TTC549 (cell line): ENCODE data around the gene NR2C2AP.

ENCODE experiments used
- FAIRE-seq: peaks from 2 replicates; lab custom pipeline; 2012; peaks lifted over from hg19 to GRCh38; lab: Jason Lieb, UNC

Gene NR2C2AP

DNA sequence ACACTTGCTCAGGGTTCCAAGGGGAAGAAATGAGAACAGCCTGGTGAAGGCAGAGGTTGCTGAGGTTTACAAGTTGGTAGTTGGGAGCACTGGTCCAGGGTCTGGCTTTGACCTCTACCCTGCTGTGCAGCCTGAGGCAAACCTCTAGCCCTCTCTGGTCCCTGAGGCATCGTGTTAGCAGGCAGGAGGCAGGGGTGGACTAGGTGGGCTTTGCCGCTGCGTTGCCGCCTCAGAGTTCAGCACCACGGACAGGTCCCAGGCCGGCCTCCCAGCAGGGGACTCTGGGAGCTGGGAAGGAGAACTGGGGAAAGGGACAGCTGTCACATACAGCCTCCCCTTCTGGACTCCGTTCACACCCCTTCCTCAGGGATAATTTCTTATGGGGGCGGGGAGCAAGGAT is 11.7 kb upstream of the NR2C2AP start:
- FAIRE-seq = no peak

DNA sequence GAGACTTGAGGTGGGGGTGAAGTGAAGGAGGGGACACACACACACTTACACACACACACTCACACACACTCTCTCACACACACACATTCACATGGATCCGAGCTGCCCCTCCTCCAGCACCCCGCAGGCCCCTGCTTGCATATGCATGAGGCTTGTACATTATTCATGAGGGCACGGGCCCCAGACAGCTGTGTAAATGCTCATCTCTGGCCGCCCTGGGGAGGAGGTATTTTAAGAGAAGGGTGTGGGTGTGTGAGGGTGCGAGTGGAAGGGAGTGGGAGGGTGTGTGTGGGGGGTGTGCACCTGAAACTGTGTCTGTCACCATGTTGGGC is 10.9 kb upstream of the NR2C2AP start:
- FAIRE-seq = no peak

DNA sequence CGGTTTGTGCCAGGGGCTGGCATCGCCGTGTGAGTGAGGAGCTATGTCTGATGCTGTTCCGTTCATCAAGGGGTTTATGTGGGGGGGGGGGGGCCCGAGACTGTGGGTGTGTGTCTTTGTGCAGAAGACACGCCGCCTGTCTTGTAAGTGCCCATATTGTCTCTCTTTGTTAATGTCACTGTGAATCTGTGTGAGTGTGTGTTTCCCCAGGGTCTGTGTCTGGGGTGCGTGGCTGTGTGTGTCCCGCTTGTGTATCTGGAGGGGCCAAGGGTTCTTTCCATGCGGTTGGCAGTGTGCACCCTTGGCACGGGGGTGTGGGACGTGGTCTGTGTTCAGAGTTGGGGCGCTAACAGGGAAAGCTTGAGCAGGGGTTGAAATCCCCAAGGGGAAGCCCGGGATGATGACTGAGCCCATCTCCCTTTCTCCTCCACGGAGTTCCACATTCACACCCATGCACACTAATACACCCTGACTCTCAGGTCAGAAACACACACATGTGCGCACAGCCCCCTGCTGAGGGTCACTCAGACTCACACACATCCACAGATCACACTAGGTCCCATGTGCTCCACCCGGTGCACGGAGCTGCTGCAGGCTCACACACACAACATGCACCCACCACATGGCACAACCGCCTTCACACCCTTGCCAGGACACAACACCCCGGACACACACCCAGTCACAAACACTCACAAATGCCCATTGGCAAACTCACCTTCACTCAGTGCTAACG is 10.4 kb upstream of the NR2C2AP start:
- FAIRE-seq = no peak

DNA sequence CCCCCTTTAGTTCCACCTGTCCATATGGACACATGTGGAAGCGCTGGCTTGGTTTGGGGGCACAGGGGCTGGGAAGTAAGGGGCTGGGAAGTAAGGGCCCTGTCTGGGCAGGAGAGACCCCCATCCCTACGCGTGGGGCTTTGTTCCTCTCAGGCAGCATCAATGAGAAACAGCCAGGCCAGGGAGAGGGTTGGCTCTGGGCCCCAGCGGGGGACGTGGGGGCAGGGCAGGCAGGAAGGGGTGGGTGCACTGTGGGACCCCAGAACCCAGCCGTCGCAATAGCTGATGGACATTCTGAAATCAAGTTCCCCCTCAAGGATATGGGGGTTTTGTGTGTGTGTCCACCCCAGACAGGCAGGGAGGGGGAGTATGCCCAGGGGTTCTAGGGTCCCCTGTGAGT is 9.7 kb upstream of the NR2C2AP start:
- FAIRE-seq = no peak

DNA sequence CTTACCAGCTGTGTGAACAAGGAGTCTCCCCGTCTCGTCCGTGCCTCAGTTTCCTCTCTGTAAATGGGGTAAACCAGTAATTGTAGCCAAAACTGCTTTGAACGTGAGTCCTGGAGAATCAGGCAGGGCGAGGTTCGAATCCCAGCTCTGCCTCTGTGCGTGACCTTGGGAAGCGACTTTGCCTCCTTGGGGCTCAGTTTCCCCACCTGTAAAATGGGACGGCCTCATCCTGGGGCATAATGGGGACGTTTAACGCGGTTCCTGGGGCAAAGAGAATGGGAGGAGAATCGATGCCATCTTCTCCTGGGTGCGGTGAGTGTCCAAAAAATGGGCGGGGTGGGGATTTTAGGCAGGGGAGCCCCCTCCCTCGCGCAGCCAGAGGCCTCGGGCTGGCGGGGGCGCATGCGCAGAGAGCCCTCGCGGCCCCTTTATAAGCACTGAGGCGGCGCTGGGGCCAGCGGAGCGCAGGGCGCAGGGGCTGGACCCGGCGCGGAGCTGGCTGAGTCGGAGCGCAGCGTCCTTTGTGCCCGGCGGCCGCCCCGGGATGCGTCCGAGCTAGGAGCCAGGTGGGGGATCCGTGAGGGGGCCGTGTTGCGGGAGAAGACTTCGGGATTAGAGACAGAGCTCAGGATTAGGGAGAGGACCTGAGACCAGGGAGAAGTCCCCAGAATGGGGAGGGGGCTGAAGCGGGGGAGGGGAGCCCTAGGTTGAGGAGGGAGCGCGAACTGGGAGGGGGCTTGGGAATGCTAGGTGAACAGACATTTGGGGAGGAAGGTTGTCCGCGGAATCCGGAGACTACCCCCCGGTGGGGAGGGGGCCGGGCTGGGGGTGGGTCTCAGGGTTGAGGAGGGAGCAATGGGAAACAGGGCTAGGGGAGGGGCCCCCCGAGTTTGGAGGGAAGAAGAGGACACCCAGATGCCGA is 8.5 kb upstream of the NR2C2AP start, which contains the start of gene NCAN:
TSS of gene NCAN (plus strand) at position 460 of the 922 bp plus-strand sequence. CDS start 4,996 bp downstream, outside the sequence.
- FAIRE-seq = no peak

DNA sequence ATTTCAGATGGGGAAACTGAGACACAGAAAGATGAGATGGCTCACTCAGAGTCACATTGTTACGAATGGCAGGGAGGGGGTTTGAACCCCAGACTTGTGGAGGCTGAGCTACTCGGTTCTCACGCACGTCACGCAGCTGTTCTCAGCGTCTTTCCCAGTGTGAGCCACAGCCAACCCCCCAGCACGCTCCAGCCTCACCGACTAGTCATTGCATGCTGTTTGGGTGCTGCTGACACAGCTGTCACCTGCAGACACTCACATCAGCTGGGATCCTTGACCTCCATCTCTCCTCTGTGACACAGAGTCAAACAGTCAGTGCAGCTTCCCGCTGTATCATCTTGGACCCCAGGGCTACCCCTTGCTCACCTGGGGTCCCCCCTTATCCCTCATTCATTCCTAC is 6.2 kb upstream of the NR2C2AP start:
- FAIRE-seq = no peak

DNA sequence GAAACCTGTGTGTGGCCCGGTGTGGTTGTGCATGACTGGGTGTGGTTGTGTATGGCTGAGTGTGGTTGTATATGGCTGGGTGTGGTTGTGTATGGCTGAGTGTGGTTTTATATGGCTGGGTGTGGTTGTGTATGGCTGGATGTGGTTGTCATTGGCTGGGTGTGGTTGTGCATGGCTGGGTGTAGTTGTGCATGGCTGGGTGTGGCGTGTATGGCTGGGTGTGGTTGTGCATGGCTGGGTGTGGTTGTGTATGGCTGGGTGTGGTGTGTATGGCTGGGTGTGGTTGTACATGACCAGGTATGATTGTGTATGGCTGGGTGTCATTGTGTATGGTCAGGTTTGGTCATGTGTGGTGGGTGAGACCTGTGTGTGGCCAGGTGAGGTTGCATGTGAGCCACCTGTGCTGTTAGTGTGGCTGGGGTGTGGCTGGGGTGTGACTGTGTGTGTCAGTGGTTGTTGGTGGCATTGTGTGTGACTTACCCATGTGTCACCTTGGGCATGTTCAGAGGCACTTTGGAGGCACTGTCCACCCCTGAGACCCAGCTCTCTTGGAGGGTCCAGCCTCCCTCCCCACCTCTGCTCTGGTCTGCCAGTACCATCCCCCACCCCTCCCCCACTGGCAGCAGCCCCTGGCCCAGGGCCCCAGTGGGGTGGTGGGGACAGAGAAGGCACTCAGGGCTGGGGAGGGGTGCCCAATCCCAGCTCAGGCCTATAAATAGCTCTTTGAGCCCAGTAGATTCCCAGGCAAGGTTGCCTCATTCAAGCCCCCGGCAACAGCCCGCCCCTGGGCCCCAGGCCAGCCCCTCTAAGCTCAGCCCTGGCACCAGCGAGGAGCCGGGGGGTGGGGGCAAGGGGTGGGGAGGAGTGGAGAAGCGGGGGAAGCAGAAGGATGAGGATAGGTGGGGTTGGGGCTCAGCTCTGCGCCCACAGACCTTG is 4.7 kb upstream of the NR2C2AP start:
- no peak for FAIRE-seq

DNA sequence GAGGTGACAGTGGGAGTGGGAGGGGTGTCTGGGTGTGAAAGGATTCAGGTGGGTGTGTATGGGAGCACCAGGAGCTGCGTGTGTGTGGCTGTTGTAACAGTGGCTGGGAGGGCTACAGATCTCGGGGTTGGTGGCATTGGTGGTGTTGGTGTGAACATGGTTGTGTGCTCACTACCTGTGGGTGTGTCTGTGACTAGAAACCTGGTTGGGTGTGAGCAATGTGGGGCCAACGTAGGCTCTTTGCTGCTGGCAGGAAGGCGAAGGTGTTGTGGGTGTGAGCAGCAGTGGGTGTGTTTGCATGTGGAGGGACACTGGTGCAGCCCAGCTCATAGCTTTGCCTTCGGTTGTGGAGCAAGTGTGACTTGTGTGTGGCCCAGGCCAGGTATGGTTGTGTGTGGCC is 3.7 kb upstream of the NR2C2AP start:
- no peak for FAIRE-seq

DNA sequence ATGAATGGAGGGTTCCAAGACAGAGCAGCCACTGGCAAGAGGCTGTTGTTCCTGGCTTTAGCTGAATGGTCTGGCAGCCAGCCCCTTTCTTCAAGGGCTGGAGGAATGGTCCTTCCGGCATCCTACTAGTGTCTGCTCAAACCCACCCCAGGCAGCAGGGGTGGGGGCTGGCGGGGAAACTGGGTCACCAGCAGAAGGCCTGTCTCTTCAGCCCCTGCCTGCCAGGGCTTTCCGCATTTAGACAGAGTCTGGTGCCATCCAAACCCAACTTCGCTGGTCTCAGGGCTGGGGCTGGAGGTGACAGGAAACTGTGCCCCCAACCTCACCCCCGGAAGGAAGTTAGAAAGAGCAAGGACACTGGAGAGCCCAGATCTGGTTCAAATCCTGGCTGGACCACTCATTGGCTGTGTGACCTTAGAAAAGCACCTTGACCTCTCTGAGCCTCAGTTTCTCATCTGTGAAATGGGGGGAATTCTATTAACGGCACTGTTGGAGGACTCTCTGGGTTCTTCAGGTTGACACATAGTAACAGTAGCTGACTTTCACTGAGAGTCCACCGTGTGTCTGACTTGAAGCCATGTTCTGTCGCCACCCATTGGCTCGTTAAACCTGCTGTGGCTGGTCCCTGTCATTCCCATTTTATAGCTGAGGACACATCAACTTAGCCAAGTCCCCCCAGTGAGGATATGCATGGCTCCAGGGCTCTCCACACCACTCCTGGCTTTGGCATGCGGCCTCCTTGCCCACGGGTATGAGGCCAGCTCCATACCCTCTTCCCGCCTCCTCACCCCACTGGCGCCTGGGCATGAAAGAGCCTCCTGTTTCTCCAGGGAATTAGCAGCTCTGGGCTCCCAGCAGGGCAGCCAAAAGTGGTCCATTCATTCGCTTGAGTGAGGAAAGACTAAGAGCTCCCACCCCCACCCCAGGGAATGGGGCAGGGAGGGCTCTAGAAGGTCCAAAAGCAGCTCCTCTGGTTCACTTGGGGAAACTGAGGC is 2.5 kb upstream of the NR2C2AP start:
- no peak for FAIRE-seq

DNA sequence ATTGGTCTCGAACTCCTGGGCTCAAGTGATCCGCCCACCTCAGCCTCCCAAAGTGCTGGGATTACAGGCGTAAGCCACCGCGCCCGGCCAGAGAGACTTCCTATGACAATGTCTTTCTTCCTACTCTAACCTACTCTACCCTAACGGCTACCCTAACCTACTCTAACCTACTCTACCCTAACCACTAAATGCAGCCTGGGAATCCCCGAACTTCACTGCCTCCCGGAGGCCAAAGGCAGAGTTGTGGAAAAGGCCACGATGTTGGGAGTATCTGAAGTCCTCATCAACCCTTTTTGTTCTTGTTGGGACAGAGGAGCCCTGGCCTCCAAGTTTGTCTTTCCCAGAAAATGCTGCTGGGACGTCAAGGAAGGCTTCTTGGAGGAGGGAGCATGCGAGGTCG is 967 bp upstream of the NR2C2AP start:
- FAIRE-seq = no peak

DNA sequence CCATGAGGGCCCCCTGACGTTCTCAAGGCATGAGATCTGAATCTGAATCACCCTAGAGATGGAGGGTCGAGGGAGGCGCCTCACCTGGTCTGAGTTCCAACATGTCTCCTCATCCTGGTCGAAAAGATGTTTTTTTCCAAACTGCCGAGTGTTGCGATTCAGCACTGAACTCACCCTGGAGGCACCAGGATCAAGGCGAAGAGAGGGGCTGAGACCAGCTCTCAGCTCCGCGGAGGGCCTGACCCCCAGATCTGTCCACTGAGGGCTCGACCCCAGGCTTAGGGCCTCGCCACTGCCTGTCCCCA is 555 bp downstream of the NR2C2AP start:
- FAIRE-seq = no peak

DNA sequence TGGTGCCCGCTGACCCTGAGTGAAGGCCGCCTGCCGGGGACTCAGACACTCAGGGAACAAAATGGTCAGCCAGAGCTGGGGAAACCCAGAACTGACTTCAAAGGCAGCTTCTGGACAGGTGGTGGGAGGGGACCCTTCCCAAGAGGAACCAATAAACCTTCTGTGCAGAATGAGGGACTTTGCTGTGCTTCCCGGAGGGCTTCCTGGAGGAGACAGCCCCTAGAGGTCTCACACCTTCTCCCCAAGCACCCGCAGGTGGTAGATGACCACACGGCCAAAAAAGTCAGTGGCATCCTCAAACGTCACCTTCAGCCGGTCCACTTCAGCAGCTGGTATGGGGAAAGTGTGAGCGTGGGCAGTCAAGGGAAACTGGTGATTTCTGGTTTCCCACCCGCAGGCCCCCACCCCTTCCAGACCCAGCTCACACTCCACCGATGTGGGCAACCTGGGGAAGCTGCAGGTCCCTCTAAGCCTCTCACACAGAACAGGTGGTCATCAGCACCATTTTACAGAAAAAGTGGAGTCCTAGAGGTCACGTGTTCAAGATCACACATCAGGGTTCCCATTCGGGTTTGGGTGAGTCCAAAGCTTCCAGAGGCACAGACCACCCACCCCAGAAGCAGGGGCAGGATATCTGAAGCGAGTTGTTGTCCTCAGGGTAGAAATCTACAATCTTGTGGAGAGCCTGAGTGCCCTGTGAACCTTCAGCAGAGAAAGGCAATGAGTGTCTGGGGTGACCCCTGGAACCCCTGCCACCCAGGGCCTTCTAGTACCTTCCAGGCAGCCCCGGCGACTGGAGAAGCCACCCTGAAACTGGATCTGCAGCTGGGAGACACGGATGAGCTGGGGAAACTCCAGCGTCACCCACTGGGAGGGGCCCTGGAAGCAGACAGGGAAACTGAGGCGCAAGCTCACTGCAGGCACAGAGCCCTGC is 1.2 kb downstream of the NR2C2AP start:
- FAIRE-seq = no peak

DNA sequence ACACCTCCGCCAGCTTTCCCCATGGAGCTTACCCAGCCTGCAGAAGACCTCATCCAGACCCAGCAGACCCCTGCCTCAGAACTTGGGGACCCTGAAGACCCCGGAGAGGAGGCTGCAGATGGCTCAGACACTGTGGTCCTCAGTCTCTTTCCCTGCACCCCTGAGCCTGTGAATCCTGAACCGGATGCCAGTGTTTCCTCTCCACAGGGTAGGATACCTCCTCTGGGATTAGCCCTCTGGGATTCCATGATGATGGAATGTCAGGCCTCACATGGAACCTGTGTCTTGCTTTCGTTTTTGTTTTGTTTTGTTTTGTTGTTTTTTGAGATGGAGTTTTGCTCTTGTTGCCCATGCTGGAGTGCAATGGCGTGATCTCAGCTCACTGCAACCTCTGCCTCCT is 9.3 kb downstream of the NR2C2AP start:
- no peak for FAIRE-seq

DNA sequence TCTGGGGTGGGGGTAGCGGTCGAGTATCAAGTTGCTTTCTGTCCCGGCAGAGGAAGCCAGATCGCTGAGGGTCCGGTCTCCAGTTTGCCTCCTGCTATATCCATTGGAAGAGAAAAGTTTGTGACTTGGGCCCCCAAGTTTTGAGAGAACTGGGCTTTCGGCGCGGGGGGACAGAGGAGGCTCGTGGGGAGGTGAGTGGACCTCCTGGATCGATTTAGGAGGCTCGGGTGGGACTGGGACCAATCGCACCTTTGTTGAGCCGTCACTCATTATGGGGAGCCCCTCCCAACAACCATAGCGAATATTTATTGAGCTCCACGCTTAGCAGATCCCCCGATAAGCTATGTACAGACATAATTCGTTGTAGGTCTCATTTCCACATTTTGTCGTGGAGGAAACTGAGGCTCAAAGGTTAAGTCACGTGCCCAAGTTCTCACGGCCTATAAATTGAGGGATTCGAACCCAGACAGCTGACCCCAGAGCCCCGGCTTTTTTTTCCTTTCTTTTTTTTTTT is 10.2 kb downstream of the NR2C2AP start:
- no peak for FAIRE-seq

DNA sequence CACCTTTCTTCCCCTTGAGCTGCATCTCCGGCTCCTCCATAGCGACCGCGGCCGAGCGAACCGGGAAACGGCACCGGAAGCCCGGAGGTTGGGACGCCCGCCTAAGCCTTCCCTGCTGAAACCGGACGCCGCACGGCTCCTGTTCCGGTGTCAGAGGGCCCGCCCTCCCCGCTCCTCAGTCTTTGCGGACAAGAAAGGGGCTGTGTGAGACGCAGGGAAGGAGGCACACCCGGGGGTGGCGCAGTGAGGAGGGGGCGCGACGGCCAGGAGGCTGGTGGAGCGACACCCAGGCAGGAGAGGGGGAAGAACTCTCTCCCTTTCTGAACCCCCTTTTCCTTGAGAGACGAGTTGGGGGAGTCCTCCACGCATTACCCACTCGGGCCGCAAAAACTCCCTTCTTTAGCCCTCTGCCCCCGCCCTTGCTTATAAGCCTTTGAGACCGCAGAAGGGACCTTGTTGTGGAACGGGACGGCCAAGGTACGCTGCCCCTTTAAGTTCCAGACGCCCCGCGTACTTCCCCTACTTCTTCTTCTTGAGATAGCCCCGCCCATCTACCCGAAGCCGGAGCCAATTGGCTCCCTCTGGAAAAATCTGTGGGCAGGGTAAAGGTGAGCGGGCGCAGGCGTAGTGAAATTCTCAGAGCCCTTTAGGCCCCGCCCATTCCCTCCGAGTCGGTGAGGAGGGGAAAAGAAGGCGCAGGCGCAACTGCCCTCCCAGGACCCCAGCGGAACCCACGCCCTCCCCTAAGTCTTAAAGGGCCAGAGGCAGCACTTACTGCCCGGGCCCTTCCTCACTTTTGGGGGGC is 10.9 kb downstream of the NR2C2AP start, which contains the start of the genes BORCS8 and RFXANK:
TSS of gene BORCS8 (minus strand) at position 75 of the 805 bp plus-strand sequence. CDS start at position 40, 35 bp downstream.
TSS of gene RFXANK (plus strand) at position 181 of the 805 bp plus-strand sequence. CDS start 1,689 bp downstream, outside the sequence.
- FAIRE-seq = peak; percentile 97

DNA sequence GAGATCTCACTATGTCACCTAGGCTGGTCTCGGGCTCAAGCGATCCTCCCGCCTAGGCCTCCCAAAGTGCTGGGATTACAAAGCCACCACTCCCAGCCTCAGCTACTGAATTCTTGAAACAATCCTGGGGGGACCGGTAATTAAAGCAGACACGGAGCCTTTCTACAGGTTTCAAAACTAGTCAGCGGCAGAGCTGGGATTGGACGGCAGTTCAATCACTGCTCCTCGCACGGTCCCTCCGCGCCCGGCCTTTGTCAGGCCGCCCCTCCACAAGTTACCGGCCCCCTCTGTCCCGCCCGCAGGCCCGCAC is 11.5 kb downstream of the NR2C2AP start:
- no peak for FAIRE-seq

DNA sequence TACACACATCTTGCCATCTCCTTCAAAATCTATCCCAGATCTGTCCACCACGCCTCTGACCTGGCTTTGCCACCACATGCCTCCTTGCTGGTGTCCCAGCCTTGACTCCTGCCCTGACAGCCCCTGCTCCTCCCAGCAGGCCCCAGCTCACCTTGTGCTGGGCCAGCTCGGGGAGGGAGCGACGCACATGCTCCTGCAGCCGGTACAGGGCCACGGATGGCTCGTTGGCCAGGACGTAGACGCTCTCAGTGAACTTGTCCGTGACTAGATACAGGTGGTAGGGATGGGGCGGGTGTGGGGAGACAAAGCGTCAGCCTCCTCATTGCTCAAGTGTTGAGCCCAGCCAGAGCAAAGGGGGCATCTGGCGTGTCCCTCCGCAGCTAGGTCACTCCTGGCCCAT is 16.5 kb downstream of the NR2C2AP start:
- no peak for FAIRE-seq

DNA sequence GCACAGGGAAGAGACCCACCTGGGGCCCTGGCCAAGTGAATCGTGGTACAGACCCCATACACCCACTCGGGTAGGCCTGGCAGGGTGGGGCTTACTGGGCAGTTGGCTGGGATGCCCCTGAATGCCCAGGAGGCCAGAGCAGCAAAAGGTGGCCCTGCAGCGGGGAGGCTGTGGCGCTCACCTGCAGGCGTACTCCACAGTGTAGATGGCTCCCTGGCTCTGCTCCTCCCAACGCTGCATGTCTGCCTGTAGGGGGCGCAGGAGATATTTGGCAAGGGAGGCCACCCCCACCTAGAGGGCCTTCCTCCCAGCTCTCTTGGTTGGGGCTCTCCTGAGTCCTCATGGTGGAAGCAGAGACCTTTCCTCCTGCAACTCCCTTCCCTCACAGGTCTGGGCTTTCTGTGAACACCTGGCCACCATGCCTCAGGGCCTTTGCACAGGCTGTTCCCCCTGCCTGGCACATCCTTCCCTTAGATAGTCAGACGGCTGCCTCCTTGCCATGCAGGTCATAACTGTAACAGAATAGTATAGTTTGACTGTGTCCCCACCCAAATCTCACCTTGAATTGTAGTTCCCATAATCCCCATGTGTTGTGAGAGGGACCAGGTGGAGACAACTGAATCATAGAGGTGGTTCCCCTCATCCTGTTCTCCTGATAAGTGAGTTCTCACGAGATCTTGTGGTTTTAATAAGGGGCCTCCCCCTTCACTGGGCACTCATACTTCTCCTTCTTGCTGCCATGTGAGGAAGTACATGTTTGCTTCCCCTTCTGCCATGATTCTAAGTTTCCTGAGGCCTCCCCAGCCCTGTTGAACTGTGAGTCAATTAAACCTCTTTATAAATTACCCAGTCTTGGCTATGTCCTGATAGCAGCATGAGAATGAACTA is 17.1 kb downstream of the NR2C2AP start:
- no peak for FAIRE-seq
